Middle frontal gyrus (tissue), 1 donor: Measurements from ENCODE around the gene COL8A1.

Experiments
- DNase-seq: peaks from one replicate; pipeline ENCODE4 v3.0.0-alpha.2; 2015; ENCODE audit warnings: low spot score; ENCODE audit errors: extremely low spot score

Gene COL8A1

GRCh38 chr3:99794485-99794884, 156.1 kb downstream of the COL8A1 start:
- no peak for DNase-seq

DNA sequence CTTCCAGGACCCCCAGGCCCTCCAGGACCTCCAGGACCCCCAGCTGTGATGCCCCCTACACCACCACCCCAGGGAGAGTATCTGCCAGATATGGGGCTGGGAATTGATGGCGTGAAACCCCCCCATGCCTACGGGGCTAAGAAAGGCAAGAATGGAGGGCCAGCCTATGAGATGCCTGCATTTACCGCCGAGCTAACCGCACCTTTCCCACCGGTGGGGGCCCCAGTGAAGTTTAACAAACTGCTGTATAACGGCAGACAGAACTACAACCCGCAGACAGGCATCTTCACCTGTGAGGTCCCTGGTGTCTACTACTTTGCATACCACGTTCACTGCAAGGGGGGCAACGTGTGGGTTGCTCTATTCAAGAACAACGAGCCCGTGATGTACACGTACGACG, 157.2 kb downstream of the COL8A1 start:
- DNase-seq, result no peak

GRCh38 chr3:99799422-99799821, 161.0 kb downstream of the COL8A1 start:
- DNase-seq, result no peak

DNA sequence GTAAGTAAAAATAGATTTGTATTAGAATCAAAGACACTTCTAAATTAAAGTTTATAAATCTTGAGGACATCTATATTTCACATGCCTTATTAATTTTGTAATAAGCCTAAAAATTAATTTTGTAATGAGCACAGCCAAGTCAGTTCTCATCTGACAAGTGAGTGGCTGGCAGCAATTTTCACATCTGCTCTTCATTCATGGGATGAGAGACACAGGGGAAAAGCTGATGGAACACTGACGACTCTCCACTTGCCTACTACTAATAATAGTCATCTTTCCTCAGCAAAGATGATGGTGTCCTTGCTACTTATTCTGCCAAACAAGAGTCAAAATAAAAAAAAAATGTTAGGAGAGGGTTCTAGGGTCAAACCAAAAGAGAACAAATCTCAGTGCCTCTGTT, 164.9 kb downstream of the COL8A1 start:
- no peak for DNase-seq

GRCh38 chr3:99805160-99805559, 166.8 kb downstream of the COL8A1 start:
- DNase-seq, result no peak

- DNase-seq, result no peak
Observed at GRCh38 chr3:99808163-99808794, 169.9 kb downstream of the COL8A1 start.

DNA sequence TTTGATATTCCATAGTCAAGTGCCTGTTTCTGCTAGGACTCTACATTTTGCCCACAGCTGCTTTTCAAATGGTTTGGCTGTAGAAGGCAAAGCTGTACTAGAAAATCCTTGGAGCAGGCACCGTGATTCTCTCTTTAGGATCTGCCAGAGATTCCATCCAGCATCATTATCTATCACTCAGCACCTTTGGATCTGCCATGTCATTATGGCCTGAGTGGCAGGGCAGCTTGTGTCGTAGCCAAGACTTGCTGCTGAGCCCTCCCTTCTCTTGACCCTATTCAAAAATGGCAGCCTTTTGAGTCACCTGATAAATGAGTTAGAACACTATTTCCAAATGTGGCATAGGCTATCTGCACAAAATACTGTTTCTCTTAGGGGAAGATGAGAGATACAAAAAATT, 171.2 kb downstream of the COL8A1 start:
- no peak for DNase-seq

DNA sequence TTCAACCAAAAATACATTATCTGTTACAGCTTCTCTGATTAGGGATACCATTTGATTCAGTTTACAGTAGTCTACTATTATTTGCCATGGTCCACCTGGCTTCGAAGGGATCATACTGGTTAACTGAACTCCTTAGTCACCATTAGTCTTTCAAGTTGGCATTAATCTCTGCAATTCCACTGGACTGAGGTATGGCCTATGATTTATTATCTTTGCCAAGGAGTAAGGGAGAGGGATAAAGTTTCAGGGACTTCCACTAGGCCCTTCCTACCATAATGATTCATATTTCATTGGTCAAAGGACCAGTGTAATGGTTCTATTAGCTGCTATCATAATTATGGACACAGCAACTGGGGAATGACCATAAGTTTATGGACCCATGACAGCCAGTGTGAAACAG, 172.0 kb downstream of the COL8A1 start:
- DNase-seq, result no peak

- DNase-seq, result no peak
Observed at GRCh38 chr3:99817047-99817436, 178.6 kb downstream of the COL8A1 start.

DNA sequence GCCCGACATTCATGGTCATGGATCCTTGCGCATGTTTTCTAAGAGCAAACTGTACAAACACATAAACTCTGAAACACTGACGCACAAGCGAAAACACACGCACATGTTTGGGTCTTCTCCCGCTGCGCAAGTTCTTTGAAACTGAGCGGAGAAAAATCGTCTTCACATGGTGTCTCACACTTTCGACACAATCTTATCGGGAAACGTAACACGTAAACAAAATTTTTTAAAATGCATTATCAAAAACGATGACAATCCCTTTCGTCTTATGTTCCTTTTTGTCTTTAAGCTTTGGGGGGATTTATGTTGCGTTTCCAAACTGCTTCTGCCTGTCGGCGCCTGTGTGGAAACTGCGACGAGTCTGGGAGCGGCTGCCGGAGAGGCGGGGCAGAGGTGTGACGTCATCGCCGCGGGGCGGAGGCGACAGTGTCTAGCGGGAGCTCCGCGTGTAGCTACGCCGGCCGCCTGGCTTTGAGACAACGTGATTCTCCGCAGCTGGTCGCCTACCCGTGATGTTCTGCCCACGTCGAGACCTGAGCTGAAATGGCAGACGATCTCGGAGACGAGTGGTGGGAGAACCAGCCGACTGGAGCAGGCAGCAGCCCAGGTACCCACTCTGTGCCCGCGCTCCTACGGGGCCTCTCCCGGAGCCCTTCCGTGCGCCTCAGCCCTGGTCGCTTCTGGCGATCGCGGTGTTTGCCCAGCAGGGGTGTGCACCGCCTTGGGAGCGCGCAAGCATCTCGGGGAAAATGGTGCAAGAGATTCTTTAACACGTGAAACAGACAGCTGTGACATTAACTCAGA, 179.2 kb downstream of the COL8A1 start, which contains the start of gene CMSS1:
Gene CMSS1 (plus strand): TSS at position 426 of the 804 bp plus-strand sequence.
- DNase-seq, result peak; percentile 81

DNA sequence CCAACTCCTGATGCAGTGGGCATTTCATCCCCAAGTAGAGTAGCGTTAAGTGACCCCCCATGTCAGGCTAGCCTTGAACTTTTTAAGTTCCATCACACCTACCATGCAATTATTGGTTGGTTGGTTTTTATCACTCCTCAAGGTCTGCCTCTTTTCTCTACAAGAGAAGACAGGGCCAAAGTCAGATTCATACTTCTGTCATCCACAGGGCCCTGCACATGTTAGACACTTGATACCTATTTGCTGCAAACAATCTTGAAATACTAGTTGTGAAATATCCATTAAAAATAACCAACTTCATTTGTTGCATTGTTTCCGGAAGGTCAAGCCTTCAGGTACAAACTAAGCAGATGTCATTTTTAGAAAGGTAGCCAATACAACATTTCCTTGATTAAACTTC, 180.4 kb downstream of the COL8A1 start:
- no peak for DNase-seq

DNA sequence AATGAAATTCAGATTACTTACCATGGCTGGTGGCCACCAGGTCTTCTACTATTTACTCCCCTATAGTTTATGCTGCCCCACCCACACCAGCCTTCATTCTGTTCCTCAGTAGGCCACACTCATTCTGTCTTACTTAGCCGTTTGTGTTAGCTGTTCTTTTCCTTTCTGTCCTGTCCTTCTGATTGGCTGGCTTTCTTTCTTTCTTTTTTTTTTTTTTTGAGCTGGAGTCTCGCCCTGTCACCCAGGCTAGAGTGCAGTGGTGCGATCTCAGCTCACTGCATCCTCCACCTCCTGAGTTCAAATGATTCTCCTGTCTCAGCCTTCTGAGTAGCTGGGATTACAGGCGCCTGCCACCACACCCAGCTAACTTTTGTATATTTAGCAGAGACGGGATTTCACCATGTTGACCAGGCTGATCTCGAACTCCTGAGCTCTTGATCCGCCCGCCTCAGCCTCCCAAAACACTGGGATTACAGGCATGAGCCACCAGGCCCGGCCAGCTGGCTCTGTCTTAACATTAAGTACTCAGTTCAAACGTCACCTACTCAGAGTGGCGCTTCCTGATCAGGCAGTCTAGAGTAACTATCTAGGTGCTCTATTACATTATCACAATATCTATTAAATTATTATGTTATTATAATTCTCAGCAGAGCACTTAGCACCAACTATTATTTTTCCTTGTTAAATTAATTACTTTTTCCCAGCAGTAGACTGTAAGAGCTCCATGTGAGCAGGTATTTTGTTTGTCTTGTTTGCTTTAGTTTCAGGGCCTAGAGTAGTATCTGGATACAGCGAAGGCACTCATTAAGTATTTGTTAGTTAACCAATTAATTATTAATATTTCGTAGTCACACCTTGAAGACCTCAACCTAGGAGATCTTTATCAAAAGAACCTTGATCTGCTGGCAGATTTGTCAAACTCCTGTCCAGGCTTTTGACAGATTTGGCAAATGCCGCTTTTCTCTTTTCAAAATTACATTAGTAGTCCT, 185.6 kb downstream of the COL8A1 start:
- DNase-seq, result no peak

DNA sequence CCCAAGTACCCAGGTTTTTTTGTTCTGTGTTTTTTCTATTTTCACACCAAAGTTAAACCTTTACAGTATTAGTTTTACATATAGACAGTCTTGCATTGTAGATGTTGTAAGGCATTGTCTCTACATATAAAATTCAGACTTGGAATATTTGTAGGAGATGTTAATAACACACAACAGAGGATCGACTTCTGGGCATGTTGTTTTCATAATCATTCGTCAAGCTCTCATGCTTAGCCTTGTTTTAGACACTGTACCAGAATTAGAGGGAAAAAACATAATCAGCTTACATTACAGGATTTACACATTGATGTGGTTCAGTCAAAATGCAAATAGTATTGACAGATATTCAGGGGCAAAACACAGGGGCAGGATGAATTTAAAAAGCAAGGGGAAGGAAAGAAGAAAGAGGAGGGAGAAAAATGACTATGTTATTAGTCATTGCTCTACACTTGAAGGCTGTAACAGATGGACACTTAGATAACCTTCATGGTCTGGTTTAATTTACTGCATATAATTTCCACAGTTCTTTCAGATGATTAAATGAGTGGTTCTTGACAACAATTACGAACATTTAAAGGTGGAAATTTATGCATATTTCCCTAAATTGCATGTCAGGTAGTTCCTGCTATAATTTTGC, 186.7 kb downstream of the COL8A1 start:
- no peak for DNase-seq

GRCh38 chr3:99829844-99830243, 191.4 kb downstream of the COL8A1 start:
- DNase-seq, result no peak

- no peak for DNase-seq
Observed at GRCh38 chr3:99833617-99834205, 195.3 kb downstream of the COL8A1 start.

DNA sequence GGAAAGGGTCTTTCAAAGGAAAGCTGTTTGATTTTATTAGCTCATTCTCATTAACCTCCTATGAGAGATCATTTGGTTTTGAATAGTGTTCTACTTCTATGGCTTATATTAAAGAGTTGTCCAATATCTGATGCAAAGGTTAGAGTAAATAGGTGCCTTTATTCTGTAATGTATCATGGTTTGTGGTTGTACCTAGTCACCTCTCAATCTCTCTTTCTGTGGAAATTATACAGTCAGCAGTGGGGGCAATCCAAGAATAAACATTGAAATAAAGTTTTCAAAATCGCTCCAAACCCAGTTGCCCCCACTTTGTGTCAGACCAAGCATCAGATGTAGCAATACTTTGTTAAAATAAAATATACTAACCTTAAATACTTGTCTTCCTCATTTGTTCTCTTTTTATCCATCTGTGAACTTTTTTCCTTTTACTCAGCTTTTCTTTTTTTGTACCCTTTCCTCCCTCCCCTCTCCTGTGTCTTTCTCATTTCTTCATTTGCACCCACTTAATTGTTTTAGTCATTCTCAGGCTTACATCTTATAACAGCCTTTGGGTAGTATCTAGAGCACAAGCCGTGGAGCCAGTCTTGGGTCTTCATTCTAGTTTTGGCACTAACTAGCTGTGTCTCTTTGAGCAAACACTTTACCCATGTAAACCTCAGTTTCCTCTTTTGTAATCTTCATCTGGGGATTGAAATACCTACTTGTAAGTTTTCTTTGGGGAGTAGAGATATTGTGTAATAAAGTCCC, 196.0 kb downstream of the COL8A1 start:
- no peak for DNase-seq

DNA sequence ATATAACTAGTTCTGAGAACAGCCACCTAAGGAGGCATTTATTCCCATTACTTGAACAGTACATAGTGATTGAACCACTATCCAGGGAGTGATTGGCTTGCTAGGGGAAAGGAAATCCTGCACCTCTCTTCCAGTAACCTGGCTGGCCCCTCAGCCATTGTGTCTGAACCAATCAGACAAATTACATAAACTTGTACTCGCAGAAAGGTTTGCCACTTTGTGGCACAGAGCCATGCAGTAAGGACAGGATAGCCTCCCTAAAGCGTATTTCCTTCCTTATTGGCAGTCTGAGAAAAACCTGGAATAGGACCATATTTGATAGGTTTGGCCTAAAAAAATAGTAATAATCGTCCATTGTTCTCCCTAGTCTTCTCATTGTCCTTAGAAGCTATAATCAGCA, 198.3 kb downstream of the COL8A1 start:
- DNase-seq, result no peak

GRCh38 chr3:99837715-99838114, 199.3 kb downstream of the COL8A1 start:
- DNase-seq, result no peak

GRCh38 chr3:99838755-99839154, 200.4 kb downstream of the COL8A1 start:
- DNase-seq, result no peak

DNA sequence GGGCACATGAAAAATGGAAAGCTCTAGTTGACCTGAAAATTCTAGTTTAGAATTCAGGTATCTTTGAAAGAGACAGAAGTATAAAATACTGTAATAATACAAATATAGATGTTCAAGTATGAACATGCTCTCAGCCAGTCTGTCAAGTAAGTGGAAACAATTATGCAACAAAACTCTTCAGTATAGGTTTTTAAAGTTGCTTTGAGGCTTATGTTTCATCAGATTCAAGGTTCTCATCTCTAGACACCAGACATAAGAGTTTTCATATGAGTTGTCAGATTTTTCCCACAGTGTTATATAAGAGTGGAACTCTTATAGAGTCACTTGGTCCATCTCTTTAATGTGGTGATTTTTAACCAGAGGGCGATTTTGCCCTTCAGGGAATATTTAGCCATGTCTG, 201.2 kb downstream of the COL8A1 start:
- no peak for DNase-seq
